Prostate gland (tissue), 2 donors: ENCODE results near the gene NLGN4X.

Experiments
- POLR2A ChIP-seq: fragments of 450-650 bp; IDR thresholded peaks from one replicate; pipeline ENCODE4 v1.6.1; 2016; ENCODE audit warnings: antibody characterized with exemption, mild to moderate bottlenecking
- TF ChIP-seq, protein P1 (sequence below), 4 experiments: fragments of 200-600 bp in 2 of 4; fragments of 450-650 bp in 2 of 4; sonication (generic) in 2 of 4; IDR thresholded peaks; 1 replicate in 3 of 4; 2 replicates in 1 of 4; pipeline ENCODE4 v1.5.1; 2016 to 2019; ENCODE audit warnings: antibody characterized with exemption in 4 of 4, mild to moderate bottlenecking in 2 of 4, moderate library complexity in 2 of 4

GRCh38 chrX:6120329-6120728 lies 108.3 kb downstream of the NLGN4X start:
- TF ChIP-seq, protein P1, sequence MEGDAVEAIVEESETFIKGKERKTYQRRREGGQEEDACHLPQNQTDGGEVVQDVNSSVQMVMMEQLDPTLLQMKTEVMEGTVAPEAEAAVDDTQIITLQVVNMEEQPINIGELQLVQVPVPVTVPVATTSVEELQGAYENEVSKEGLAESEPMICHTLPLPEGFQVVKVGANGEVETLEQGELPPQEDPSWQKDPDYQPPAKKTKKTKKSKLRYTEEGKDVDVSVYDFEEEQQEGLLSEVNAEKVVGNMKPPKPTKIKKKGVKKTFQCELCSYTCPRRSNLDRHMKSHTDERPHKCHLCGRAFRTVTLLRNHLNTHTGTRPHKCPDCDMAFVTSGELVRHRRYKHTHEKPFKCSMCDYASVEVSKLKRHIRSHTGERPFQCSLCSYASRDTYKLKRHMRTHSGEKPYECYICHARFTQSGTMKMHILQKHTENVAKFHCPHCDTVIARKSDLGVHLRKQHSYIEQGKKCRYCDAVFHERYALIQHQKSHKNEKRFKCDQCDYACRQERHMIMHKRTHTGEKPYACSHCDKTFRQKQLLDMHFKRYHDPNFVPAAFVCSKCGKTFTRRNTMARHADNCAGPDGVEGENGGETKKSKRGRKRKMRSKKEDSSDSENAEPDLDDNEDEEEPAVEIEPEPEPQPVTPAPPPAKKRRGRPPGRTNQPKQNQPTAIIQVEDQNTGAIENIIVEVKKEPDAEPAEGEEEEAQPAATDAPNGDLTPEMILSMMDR (IDR thresholded peaks at IDR 0.05), result no peak
- TF ChIP-seq POLR2A, result no peak
